ENCODE data around the gene PARP8.
"Not testable (repeated sequence)": the region's sequence is repeated elsewhere in the genome, so short reads cannot be mapped to it uniquely, and the experiment has no call there.

The PARP8 gene

GRCh38 chr5:50691399-50692016 lies 25.1 kb downstream of the PARP8 start:
- DNase-seq = no peak

DNA sequence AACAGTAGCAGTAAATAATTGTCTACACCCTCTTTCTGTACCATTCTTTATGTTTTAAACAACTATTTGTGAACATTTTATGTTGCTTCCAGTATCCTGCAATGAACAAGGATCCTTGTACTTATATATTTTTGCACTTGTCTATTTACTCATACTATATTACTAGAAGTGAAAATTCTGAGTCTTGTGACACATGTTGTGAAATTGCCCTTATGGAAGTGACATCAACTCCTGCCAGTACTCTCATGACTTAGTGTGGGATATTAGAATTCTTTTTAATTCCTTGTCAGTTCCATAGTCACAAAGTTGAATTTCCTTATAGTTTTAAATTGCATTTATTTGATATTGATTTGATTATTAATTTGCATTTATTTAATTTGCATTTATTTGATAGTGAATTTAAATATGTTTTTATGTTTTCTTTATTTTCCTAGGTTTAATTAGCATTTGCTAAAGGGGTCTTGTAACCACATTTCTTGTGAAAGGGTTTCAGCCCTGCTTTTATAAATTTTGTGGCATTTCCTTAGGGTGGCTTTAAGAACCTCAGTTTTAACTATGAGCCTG lies 27.7 kb downstream of the PARP8 start:
- DNase-seq = no peak

DNA sequence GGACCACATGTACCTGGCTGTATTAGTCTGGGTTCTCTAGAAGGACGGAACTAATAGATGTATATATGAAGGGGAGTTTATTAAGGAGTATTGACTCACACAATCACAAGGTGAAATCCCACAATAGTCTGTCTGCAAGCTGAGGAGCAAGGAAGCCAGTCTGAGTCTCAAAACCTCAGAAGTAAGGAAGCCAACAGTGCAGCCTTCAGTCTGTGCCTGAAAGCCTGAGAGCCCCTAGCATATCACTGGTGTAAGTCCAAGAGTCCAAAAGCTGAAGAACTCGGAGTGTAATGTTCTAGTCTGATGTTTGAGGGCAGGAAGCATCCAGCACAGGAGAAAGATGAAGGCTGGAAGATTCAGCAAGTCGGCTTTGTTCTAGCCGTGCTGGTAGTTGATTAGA lies 28.2 kb downstream of the PARP8 start:
- DNase-seq = not testable (repeated sequence)

GRCh38 chr5:50697739-50698138 lies 31.3 kb downstream of the PARP8 start:
- DNase-seq = no peak

DNA sequence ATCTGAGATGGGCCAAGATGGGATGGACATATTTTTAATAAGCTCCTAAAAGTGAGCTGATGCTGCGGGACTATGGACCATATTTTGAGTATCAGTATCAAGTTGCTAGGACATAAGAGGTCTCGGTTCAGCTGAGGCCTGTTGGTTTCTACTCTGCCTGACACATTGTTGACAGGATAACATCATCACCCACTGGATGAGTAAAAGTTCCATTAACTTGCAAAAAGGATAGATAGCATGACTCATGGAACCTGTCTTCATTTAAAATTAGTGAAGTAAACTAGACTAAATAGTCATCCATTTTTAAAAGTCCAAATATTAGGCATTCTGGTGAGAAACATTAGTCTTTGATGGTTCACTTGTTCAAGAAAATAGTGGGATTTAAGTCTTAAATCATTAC lies 33.3 kb downstream of the PARP8 start:
- no peak for DNase-seq

- DNase-seq = no peak
Observed at GRCh38 chr5:50700706-50701105, 34.3 kb downstream of the PARP8 start.

- DNase-seq = peak in 1 of 2 donors; percentile 20
Observed at GRCh38 chr5:50702615-50703366, 36.4 kb downstream of the PARP8 start.

- no peak for DNase-seq
Observed at GRCh38 chr5:50703367-50703666, 36.9 kb downstream of the PARP8 start.

GRCh38 chr5:50704730-50705129 lies 38.3 kb downstream of the PARP8 start:
- no peak for DNase-seq

- DNase-seq = no peak
Observed at GRCh38 chr5:50709471-50709870, 43.0 kb downstream of the PARP8 start.

DNA sequence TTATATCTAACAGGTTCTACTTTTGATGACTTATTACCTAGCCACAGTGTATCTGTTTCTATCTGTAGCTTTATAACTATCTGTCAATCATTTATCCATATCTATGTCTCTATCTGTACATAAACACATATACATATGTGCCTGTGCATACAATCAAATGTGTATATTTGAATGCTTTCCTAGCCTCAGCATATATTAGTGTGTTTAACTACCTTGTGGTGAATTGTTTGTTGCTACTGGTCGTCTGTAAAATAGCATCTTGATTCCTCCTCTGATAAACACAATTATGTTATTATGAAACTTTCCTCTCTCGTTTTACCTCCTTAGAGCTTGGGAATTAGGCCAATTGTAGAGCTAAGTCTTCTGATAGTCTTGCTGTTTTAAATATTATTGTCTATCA lies 44.4 kb downstream of the PARP8 start:
- no peak for DNase-seq

DNA sequence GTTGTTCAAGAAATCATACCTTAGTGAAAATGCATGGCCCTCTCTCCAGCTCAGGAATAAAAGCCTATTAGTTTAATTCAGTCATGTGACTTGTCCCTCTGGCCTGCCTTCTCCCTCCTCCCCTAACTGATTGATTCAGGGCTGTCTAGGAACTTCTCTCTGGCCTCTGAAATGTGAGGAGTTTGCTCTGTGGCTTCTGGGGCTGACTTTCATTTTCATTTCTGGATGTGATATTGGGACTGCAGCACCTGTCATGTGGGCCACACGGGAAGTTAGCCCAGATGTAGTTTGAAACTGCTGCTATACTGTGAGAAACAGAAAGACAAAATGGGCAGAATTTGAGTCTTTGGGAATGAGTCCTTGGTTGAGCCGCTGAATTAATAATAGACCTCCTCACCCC lies 44.8 kb downstream of the PARP8 start:
- peak; percentile 62 to 80 for DNase-seq

DNA sequence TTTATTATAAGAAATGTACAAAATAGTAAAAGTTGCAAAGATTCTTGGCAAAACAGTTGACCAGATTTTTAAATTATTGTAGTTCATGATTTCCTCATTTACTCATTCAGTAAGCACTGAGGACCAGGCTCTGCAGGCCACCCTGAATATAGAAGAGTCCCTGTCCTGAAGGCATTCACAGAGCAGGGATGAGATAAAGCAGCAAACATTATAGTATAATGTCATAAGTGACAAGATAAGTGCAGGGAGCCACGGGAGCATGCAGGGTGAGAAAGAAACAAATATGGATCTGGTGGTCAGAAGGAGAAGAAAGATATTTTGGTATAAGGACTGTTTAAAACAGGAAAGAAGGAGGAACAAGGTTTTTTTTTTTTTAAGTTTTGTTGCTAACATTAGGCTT lies 46.0 kb downstream of the PARP8 start:
- DNase-seq = no peak

- no peak for DNase-seq
Observed at GRCh38 chr5:50715001-50715400, 48.6 kb downstream of the PARP8 start.

DNA sequence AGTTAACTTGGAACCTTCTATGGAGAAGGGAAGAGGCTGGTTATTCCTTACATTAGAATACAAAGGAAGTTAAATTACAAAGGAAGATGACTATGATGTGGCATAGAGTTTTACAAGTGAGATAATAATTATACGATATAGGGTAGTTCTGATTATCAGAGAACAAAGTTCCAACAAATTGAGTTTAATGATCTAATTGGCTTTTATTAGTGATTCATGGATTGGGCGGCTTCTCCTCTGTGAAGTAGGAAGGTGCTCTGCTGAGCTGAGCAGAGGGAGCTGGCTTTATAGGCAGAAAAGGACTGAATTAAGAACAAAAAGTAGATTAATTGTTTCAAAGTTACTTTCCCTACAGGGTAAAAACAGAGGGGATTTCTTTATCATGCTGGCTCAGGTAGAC lies 49.7 kb downstream of the PARP8 start:
- DNase-seq = no peak

DNA sequence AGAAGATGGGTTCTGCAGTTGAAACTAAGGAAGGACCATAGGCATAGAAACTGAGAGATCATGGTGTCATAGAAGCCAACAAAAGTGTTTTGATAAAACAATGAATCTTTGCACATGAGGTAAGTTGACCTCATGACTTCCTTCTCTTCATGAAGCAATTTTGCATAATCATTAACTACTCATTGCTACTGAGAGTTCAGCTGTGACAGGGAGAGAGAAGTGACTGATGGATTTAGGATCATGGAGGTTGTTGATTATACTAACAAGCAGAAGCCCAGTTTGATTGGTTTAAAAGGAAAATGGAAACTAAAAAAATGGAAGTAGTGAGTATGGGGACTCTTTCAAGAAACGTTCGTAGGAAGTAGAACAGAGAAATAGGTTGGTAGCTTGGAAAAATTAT lies 51.2 kb downstream of the PARP8 start:
- no peak for DNase-seq

DNA sequence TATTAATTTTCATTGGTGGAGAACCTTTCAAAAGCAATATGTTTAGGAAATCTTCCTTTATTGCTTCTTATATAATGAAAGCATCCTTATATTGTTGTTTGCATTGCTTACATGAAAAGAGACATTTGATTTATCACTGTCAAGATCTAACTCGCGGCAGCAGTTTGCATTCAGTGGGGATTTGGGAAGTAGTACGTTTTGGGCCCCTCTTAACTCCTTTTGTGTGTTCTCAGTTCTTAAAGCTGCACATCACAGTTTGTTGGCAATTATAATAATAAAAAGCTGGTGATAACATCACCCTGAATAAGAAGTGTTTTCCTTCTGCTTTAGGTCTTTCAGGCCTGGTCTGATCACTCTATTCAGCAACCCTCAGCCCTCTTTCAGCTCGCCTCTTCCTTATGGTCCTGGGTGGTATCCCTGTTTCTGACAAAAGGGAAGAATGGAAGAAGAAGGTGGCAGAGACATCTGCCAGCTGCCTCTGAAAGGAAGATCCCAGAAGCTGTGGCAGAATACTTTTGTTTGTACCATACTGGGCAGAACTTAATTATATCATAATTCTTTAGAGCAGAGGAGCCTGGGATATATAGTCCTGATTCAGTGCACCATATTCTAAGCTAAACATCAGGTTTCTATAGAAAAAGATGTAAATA lies 53.7 kb downstream of the PARP8 start:
- no peak for DNase-seq

DNA sequence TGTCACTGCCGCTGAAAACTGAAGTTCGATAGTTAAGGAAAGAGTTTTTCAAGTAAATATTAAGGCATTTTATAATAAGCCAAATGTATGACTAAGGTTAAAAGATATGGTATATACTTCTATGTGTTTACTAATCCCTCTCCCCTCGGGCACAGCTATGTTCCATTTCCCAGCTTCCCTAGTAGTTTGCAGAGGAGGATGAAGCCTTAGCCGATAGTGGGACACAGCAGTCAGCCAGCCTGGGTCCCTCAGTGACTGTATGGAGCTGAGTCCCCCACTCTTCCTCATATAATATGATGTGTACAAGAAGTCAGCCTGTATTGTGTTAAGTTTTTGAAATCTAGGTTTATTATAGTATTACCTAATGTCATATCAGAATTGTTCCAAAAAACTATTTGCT lies 55.8 kb downstream of the PARP8 start:
- DNase-seq = no peak

DNA sequence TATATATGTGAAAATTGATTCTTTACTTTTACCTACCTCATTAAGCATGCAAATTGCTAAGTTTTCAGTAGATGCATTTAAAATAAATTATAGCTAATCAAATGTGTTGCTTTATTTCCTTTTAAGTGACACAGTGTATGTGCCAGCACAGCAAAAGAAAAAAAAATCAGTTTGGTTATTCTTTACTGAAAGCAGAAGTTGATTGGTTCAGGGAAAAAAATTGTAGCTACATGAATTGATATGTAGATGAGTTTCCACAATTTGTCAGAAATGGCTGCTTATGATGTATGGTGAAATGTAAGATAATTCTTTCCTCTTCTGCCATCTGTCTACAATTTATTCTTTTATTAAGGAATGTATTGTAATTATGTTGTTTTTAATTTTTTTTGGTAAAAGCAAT lies 57.8 kb downstream of the PARP8 start:
- no peak for DNase-seq

DNA sequence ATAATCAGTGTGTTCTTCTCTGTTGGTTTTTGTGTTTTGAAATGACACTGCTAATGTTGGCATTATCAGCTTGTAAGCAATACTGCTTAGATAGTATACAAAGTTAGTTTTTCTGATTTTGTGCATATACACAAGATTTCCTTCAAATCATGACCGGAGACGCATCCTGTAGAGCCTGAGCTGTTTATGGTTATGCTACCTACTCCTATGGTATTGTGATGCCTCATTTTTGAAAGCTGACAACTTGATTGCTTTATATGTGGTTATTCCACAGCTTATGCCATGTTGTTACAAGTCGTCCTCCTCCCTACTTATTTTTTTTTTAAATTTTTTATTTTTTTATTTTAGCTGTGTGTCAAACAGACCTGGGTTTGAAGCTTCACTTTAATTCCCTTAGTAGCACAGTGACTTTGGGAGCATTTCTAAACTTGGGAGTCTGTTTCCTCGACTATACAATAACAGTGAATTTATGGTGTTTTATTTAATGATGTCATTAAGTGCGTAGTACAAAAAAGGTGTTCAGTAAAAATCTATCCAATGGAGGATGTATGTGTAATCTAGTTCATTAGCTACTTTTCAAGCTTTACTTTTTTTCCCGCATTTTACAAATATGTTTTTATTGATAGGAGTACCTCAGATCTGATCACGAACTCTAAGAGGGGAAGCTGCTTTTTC lies 59.5 kb downstream of the PARP8 start:
- no peak for DNase-seq

DNA sequence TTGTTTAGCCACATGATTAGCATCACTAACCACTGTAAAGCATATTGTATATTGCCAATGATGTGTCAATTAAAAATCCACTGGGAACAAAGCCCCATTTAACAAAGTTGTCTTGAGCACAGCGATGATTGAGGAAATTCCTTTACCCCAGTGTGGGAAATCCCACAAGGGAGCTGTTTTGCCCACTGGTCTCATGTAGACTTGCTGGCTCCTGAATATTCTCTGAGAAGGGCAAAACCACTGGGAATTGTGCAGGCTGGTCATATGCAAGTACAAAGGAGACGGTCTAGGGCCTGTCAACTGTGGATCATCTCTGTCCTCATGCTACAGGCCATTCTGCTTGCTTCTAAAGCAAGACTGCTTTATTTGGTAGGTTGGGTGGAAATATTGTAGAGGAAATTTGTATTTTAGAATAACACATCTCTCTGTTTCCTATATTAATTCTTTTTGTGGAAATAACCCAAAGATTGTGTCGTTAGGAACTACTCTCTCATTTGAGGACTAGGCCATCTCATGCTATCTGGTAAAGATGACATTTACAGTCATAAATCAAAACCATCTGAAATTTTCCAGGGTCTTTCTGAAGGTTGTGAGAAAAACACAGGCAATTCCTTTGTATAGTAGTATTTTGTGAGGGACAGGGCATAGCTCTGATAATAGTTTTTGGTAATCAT lies 60.2 kb downstream of the PARP8 start:
- DNase-seq = no peak

- no peak for DNase-seq
Observed at GRCh38 chr5:50727149-50727496, 60.7 kb downstream of the PARP8 start.

- DNase-seq = no peak
Observed at GRCh38 chr5:50727845-50728244, 61.4 kb downstream of the PARP8 start.
